ENCODE results near the gene ADCY4. TPM values are rescaled to one million over a fixed set of nuclear protein-coding genes. Genes with fewer than 3 reads are reported as not detected.
A peak's percentile ranks its signal among the peaks of the same experiment; 100 is the strongest.

Gene ADCY4
- total and polyA plus RNA-seq, 2 of the 13 experiments (the other 11 are each of a cell fraction or from before 2014, with no cell fraction given) = 0.03 TPM; not detected in 1

DNA sequence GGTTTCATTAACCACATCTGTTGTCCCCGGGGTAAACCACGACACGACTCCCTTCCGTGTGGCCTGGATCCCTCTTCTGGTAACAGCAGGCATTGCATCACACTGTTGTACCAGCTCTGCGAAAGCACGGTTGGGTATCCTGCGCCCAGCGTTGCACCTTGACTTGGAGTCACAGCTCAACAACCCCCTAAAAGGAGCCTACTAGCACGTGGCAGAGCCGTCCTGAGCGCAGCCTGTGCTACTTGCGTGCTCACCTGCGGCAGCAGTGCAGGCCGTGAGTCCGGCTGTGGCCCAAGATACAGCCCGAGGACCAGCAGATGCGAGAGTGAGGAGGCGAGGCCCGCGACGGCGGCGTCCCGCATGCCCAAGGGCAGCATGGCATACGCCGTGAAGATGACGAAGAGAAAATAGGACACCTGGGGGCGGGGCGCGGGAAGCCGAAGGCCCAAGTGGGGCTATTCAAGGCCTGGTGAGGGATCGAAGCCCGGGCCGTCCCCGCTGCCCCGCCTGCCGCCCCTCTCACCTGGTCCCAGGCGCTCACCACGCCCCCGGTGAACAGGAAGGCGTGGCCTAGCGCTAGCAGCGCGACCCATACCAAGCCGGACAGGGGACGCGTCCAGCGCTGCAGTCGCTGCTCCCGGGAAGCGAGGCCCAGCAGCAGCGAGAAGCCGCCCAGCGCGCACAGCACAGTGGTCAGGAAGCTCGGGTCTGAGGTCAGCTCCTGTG, 2.4 kb downstream of the ADCY4 start (continued):
- TF ChIP-seq ZNF124 (CRISPR knock-in tag; IDR thresholded peaks at IDR 0.05) = peak; percentile 90
- peak; percentile 71; the same call in 1 of the 2 replicates for TF ChIP-seq KAT8 (CRISPR knock-in tag; IDR thresholded peaks at IDR 0.05)
- peak; percentile 93 for TF ChIP-seq SNAPC4 (CRISPR knock-in tag; IDR thresholded peaks at IDR 0.05)
- TF ChIP-seq ZNF792 (CRISPR knock-in tag; IDR thresholded peaks at IDR 0.05) = peak; percentile 86
- TF ChIP-seq NFRKB (IDR thresholded peaks at IDR 0.05) = no peak
- TF ChIP-seq HNRNPUL1 (IDR thresholded peaks at IDR 0.05; ENCODE audit: low read depth, low read length) = no peak
- no peak for TF ChIP-seq ONECUT2 (CRISPR knock-in tag; IDR thresholded peaks at IDR 0.05)
- no peak; the same call in 1 of the 2 replicates for TF ChIP-seq ZNF44 (CRISPR knock-in tag; IDR thresholded peaks at IDR 0.05)
- peak; percentile 98 for TF ChIP-seq NCOA1 (CRISPR knock-in tag; IDR thresholded peaks at IDR 0.05)
- TF ChIP-seq ELK4 (CRISPR knock-in tag; IDR thresholded peaks at IDR 0.05; ENCODE audit: borderline replicate concordance) = 0 out of 2 replicates have a peak, but pooled peaks have one; percentile 77
- TF ChIP-seq, protein P1, sequence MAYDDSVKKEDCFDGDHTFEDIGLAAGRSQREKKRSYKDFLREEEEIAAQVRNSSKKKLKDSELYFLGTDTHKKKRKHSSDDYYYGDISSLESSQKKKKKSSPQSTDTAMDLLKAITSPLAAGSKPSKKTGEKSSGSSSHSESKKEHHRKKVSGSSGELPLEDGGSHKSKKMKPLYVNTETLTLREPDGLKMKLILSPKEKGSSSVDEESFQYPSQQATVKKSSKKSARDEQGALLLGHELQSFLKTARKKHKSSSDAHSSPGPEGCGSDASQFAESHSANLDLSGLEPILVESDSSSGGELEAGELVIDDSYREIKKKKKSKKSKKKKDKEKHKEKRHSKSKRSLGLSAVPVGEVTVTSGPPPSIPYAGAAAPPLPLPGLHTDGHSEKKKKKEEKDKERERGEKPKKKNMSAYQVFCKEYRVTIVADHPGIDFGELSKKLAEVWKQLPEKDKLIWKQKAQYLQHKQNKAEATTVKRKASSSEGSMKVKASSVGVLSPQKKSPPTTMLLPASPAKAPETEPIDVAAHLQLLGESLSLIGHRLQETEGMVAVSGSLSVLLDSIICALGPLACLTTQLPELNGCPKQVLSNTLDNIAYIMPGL (CRISPR knock-in tag; IDR thresholded peaks at IDR 0.05; ENCODE audit: borderline replicate concordance in 1 of 2, low read depth in 1 of 2) = peak; percentile 91 to 94
- TF ChIP-seq, protein P2, sequence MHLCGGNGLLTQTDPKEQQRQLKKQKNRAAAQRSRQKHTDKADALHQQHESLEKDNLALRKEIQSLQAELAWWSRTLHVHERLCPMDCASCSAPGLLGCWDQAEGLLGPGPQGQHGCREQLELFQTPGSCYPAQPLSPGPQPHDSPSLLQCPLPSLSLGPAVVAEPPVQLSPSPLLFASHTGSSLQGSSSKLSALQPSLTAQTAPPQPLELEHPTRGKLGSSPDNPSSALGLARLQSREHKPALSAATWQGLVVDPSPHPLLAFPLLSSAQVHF (CRISPR knock-in tag; IDR thresholded peaks at IDR 0.05) = peak; percentile 98
- TF ChIP-seq ZSCAN25 (CRISPR knock-in tag; IDR thresholded peaks at IDR 0.05) = peak; percentile 67; the same call in 1 of the 2 replicates
- TF ChIP-seq SIX4 (CRISPR knock-in tag; IDR thresholded peaks at IDR 0.05) = peak; percentile 33; the same call in 1 of the 2 replicates
- TF ChIP-seq, protein P3, sequence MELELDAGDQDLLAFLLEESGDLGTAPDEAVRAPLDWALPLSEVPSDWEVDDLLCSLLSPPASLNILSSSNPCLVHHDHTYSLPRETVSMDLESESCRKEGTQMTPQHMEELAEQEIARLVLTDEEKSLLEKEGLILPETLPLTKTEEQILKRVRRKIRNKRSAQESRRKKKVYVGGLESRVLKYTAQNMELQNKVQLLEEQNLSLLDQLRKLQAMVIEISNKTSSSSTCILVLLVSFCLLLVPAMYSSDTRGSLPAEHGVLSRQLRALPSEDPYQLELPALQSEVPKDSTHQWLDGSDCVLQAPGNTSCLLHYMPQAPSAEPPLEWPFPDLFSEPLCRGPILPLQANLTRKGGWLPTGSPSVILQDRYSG (CRISPR knock-in tag; IDR thresholded peaks at IDR 0.05) = no peak
- TF ChIP-seq ATF1 (CRISPR knock-in tag; IDR thresholded peaks at IDR 0.05) = no peak
- TF ChIP-seq TAF15 (IDR thresholded peaks at IDR 0.05; ENCODE audit: low read depth, low read length, poor library complexity, severe bottlenecking) = peak; percentile 62

Measured in HepG2 (cell line).